KMS-11 (cell line): ENCODE data around the gene SORD.
A peak's percentile ranks its signal among the peaks of the same experiment; 100 is the strongest.
"Not testable (repeated sequence)": the region's sequence is repeated elsewhere in the genome, so short reads cannot be mapped to it uniquely, and the experiment has no call there.

Experiments used
- H2AFZ ChIP-seq: fragments of 200-600 bp; sonication (generic); 2 replicates; pipeline ENCODE4 v1.6.1; 2016; ENCODE audit warnings: antibody characterized with exemption, mixed run types, low read depth
- H3K27ac ChIP-seq: fragments of 200-600 bp; sonication (generic); 2 replicates; pipeline ENCODE4 v1.6.1; 2016; ENCODE audit warnings: mild to moderate bottlenecking, mixed run types
- H3K27me3 ChIP-seq: fragments of 200-600 bp; sonication (generic); 2 replicates; pipeline ENCODE4 v1.6.1; 2017; ENCODE audit warnings: mild to moderate bottlenecking, low read depth, mixed run types, moderate library complexity; ENCODE audit not compliant: insufficient read depth
- H3K36me3 ChIP-seq: fragments of 200-600 bp; sonication (generic); 2 replicates; pipeline ENCODE4 v1.6.1; 2017; ENCODE audit warnings: mild to moderate bottlenecking, mixed run types; ENCODE audit not compliant: insufficient read depth
- H3K4me1 ChIP-seq: fragments of 200-600 bp; sonication (generic); 2 replicates; pipeline ENCODE4 v1.6.1; 2016; ENCODE audit warnings: mild to moderate bottlenecking, low read depth, mixed run types; ENCODE audit not compliant: poor library complexity, severe bottlenecking
- H3K4me2 ChIP-seq: fragments of 200-600 bp; sonication (generic); 2 replicates; pipeline ENCODE4 v1.7.0; 2016; ENCODE audit warnings: mild to moderate bottlenecking, mixed run types
- H3K4me3 ChIP-seq: fragments of 200-600 bp; sonication (generic); IDR thresholded peaks from 2 replicates; pipeline ENCODE4 v1.6.1; 2017; ENCODE audit warnings: low read depth, low read length, mixed read lengths; ENCODE audit not compliant: insufficient read depth
- H3K79me2 ChIP-seq: fragments of 200-600 bp; sonication (generic); 2 replicates; pipeline ENCODE4 v1.6.1; 2016; ENCODE audit warnings: low read depth, mixed run types; ENCODE audit not compliant: insufficient read depth
- H3K9ac ChIP-seq: fragments of 200-600 bp; sonication (generic); 2 replicates; pipeline ENCODE4 v1.6.1; 2016; ENCODE audit warnings: mild to moderate bottlenecking, mixed run types
- H4K20me1 ChIP-seq: fragments of 200-600 bp; sonication (generic); 2 replicates; pipeline ENCODE4 v1.6.1; 2016; ENCODE audit warnings: mild to moderate bottlenecking, mixed run types; ENCODE audit not compliant: insufficient read depth
- CTCF ChIP-seq: fragments of 200-600 bp; sonication (generic); conservative IDR thresholded peaks from 2 replicates; pipeline ENCODE4 v1.6.1; 2017; ENCODE audit warnings: low read depth, mild to moderate bottlenecking, antibody characterized with exemption, low read length, moderate library complexity, mixed read lengths

SORD gene

GRCh38 chr15:45064386-45064785 lies 41.4 kb downstream of the SORD start:
- Histone ChIP-seq H3K4me3 (no peak overlapping the region), H3K9ac (no peak overlapping the region), H3K4me2 (peak overlapping the region; percentile 6; the same call in 1 of the 2 replicates), H3K36me3 (no peaks in the 10 kb centered on the region), H3K79me2 (no peaks in the 10 kb centered on the region), H3K27me3 (no peaks in the 10 kb centered on the region), H4K20me1 (no peaks in the 10 kb centered on the region), H2AFZ (no peak overlapping the region), H3K27ac (peak overlapping the region; percentile 49), H3K4me1 (peaks cover 37% of the 10 kb centered on the region)
- no peak for TF ChIP-seq CTCF

GRCh38 chr15:45069942-45070360 lies 47.0 kb downstream of the SORD start:
- H3K36me3 ChIP-seq, H3K4me1 ChIP-seq, H3K4me2 ChIP-seq, H4K20me1 ChIP-seq, H3K27ac ChIP-seq, H3K9ac ChIP-seq, H3K4me3 ChIP-seq, H3K79me2 ChIP-seq, H3K27me3 ChIP-seq, H2AFZ ChIP-seq: not testable (repeated sequence)

DNA sequence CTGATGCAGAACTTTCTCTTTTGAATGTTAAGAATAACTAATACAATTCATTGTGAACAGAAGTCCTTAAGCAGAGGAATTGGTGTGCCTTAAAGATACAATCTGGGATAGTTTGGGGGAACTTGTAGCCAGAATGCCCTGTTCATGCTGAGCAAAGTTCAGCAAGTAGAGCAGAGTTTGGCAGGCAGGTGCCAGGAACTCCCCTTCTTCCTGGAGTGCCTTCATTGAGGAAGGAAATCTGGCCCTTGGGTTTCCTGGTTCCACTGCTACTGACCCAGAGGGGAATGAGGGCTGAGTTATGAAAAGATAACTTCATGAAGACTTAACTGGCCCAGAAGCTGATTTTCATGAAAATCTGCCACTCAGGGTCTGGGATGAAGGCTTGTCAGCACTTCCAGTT lies 50.6 kb downstream of the SORD start:
- not testable (repeated sequence) for H2AFZ ChIP-seq, H4K20me1 ChIP-seq, H3K27me3 ChIP-seq, H3K79me2 ChIP-seq, H3K4me2 ChIP-seq, H3K4me3 ChIP-seq, H3K36me3 ChIP-seq, H3K9ac ChIP-seq, H3K27ac ChIP-seq, H3K4me1 ChIP-seq

DNA sequence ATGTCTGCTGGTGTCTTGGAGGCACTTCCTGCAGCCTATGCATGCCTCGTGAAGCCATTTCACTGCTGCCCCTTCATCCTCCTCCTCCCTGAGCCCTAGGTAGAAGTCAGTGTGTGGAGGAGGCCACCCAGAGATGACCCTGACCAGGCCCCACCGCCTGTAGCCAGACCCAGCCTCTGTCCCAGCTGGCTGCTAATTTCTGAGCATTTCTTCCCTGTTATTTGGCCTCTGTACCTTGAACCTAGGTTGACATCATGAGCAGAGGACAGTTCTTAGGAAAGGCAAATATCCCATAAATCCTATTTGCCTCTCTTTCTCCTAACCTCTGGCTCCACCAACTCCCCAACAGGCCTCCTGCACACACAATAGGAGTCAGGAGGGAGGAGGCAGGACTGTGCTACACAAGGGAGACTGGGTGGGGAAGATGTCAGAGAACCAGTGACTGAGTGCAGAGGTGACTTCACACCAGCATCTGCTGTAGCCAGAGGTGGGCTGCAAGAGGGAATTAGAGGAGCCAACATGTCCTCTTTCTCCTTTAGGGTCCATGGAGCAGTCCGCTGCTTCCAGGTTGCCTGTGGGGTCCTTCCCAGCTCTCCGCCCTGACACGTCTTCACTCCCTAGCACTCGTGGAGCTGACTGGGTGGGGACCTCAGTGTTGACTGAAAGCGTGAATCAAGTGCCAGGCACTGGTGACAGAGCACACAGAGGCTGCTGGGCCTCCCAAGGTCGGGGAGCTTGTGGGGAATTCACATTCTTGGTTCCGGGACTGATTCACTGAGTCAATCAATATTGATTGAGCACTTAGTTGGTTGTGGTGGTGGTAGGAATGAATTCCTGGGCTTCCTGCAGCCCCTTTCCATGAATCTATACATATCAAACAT lies 52.7 kb downstream of the SORD start:
- H3K27ac ChIP-seq, H3K4me3 ChIP-seq, H2AFZ ChIP-seq, H3K79me2 ChIP-seq, H3K27me3 ChIP-seq, H3K4me1 ChIP-seq, H4K20me1 ChIP-seq, H3K9ac ChIP-seq, H3K4me2 ChIP-seq, H3K36me3 ChIP-seq: not testable (repeated sequence)

- H3K9ac ChIP-seq, H3K4me2 ChIP-seq, H3K79me2 ChIP-seq, H3K27me3 ChIP-seq, H4K20me1 ChIP-seq, H3K4me3 ChIP-seq, H3K36me3 ChIP-seq, H3K27ac ChIP-seq, H3K4me1 ChIP-seq, H2AFZ ChIP-seq: not testable (repeated sequence)
These were observed 54.4 kb downstream of the SORD start for GRCh38 chr15:45077391-45077790.

DNA sequence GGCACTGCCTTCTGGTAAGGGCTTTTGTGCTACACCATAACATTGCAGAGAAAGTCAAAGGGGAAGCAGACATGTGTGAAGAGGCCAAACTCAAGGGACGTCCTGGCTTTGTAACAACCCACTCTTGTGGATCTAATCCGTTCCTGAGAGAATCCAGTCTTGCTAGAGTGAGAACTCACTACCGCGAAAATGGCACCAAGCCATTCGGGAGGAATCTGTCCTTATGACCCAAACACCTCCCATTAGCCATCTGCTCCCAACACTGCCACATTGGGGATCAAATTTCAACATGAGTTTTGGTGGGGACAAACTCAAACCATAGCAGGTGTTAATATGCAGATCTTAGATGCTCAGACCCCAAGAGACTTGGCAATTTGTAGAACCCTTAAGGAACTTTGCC lies 56.2 kb downstream of the SORD start:
- H3K36me3 ChIP-seq, H3K4me1 ChIP-seq, H3K79me2 ChIP-seq, H3K4me3 ChIP-seq, H3K27me3 ChIP-seq, H3K4me2 ChIP-seq, H2AFZ ChIP-seq, H3K27ac ChIP-seq, H4K20me1 ChIP-seq, H3K9ac ChIP-seq: not testable (repeated sequence)

GRCh38 chr15:45079628-45080246 lies 56.7 kb downstream of the SORD start:
- H4K20me1 ChIP-seq, H3K9ac ChIP-seq, H3K27ac ChIP-seq: not testable (repeated sequence)

GRCh38 chr15:45080593-45080992 lies 57.6 kb downstream of the SORD start:
- not testable (repeated sequence) for H3K4me2 ChIP-seq, H3K36me3 ChIP-seq, H2AFZ ChIP-seq

More at GRCh38 chr15:45079628-45080246, 56.7 kb downstream of the SORD start:
- H2AFZ ChIP-seq, H3K4me2 ChIP-seq, H3K36me3 ChIP-seq, H3K4me3 ChIP-seq, H3K4me1 ChIP-seq, H3K79me2 ChIP-seq, H3K27me3 ChIP-seq: not testable (repeated sequence)

DNA sequence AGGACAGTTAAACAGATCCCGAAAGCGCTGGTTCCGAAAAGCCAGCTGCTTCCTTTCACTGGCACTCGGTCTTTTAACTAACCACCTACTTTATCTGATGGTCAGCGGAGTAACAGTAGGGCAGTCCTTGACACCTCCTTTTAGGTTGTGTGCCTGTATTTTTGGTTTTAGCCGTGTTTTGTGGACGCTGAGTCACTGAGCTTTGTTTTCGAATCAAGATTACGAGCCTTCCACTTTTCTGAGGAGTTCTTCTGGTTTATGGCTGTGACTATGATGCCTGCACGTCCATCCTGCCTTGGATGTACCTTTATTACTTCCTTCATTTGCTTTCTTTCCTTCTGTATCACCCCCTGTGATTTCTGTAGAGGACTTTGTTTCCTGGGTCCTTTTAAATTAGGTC lies 59.4 kb downstream of the SORD start:
- H4K20me1 ChIP-seq, H3K36me3 ChIP-seq, H3K4me2 ChIP-seq, H3K27ac ChIP-seq, H2AFZ ChIP-seq, H3K27me3 ChIP-seq, H3K79me2 ChIP-seq, H3K9ac ChIP-seq, H3K4me1 ChIP-seq, H3K4me3 ChIP-seq: not testable (repeated sequence)

More at GRCh38 chr15:45080593-45080992, 57.6 kb downstream of the SORD start:
- not testable (repeated sequence) for H3K27me3 ChIP-seq, H3K79me2 ChIP-seq, H3K9ac ChIP-seq, H3K4me3 ChIP-seq, H3K27ac ChIP-seq, H3K4me1 ChIP-seq, H4K20me1 ChIP-seq
